GM23248 (cell line): ENCODE measurements around the gene MOGAT3. TPM values are rescaled to one million over a fixed set of nuclear protein-coding genes. Genes with fewer than 3 reads are reported as not detected.

Experiments
- DNase-seq: peaks from one replicate; pipeline ENCODE4 v3.0.0-alpha.2; 2015
- H2AFZ ChIP-seq: fragments of 200-600 bp; sonication (generic); 2 replicates; pipeline ENCODE4 v1.6.1; 2016; ENCODE audit warnings: antibody characterized with exemption
- H3F3A ChIP-seq: fragments of 200-600 bp; sonication (generic); 2 replicates; pipeline ENCODE4 v1.6.1; 2016; ENCODE audit warnings: mild to moderate bottlenecking, antibody characterized with exemption, mixed run types; ENCODE audit not compliant: insufficient read depth
- H3K27ac ChIP-seq: fragments of 200-600 bp; sonication (generic); 2 replicates; pipeline ENCODE4 v1.5.1; 2016; ENCODE audit warnings: mild to moderate bottlenecking
- H3K27me3 ChIP-seq: fragments of 200-600 bp; sonication (generic); replicated peaks from 2 replicates; pipeline ENCODE4 v1.6.1; 2016; ENCODE audit warnings: mild to moderate bottlenecking; ENCODE audit not compliant: insufficient read depth
- H3K36me3 ChIP-seq: fragments of 200-600 bp; sonication (generic); 2 replicates; pipeline ENCODE4 v1.6.1; 2016; ENCODE audit warnings: low read depth, mild to moderate bottlenecking
- H3K4me1 ChIP-seq: fragments of 200-600 bp; sonication (generic); 2 replicates; pipeline ENCODE4 v1.6.1; 2016; ENCODE audit warnings: mild to moderate bottlenecking; ENCODE audit not compliant: insufficient read depth
- H3K4me2 ChIP-seq: fragments of 200-600 bp; sonication (generic); one replicate; pipeline ENCODE4 v1.6.1; 2016; ENCODE audit warnings: mild to moderate bottlenecking; ENCODE audit not compliant: unreplicated experiment
- H3K4me3 ChIP-seq: fragments of 200-600 bp; sonication (generic); 2 replicates; pipeline ENCODE4 v1.5.1; 2016; ENCODE audit warnings: mild to moderate bottlenecking
- H3K79me2 ChIP-seq: fragments of 200-600 bp; sonication (generic); 2 replicates; pipeline ENCODE4 v1.6.1; 2016; ENCODE audit warnings: mild to moderate bottlenecking; ENCODE audit not compliant: insufficient read depth
- H3K9ac ChIP-seq: fragments of 200-600 bp; sonication (generic); 2 replicates; pipeline ENCODE4 v1.6.1; 2016; ENCODE audit warnings: mild to moderate bottlenecking
- H3K9me2 ChIP-seq: fragments of 200-600 bp; sonication (generic); 2 replicates; pipeline ENCODE4 v1.6.1; 2016; ENCODE audit warnings: mixed run types, mild to moderate bottlenecking, moderate library complexity; ENCODE audit not compliant: insufficient read depth
- H3K9me3 ChIP-seq: fragments of 200-600 bp; sonication (generic); one replicate; pipeline ENCODE4 v1.6.1; 2017; ENCODE audit warnings: low read depth
- H4K20me1 ChIP-seq: fragments of 200-600 bp; sonication (generic); 2 replicates; pipeline ENCODE4 v1.6.0; 2016; ENCODE audit not compliant: insufficient read depth
- EZH2 ChIP-seq: fragments of 200-600 bp; sonication (generic); IDR thresholded peaks from 2 replicates; pipeline ENCODE4 v1.6.1; 2018; ENCODE audit warnings: antibody characterized with exemption, mild to moderate bottlenecking; ENCODE audit not compliant: insufficient read depth, poor library complexity, severe bottlenecking
- EZH2phosphoT487 ChIP-seq: fragments of 200-600 bp; sonication (generic); IDR thresholded peaks from 2 replicates; pipeline ENCODE4 v1.6.1; 2018; ENCODE audit warnings: antibody characterized with exemption, moderate library complexity, mild to moderate bottlenecking, low read depth; ENCODE audit not compliant: insufficient read depth
- WGBS, 2 experiments: methylation state at CpG; one replicate each; pipeline ENCODE4 v1.1.6; 2015 to 2017; ENCODE audit warnings: low lambda C conversion rate in 2 of 2, low coverage in 1 of 2; ENCODE audit errors: missing lambda C conversion rate in 2 of 2; 5-methylcytosine and 5-hydroxymethylcytosine counted together
- in situ Hi-C: fragments of 300-500 bp; cut with MboI; formaldehyde crosslinking; loops from 2 replicates; pipeline ENCODE4 v1.15.0; 2020
- polyA plus RNA-seq: library from polyadenylated mRNA; unstranded; fragments of >200 nt; fragmentation: Nextera tagmentation; extraction: Ambion mirVana; gene quantifications from 2 replicates; pipeline ENCODE4 v1.2.1, GENCODE V29; 2016
- total RNA-seq: library from RNA; depleted of rRNA; stranded (reverse); fragments of >200 nt; shearing (Covaris generic); gene quantifications from 2 replicates; pipeline ENCODE4 v1.2.3, GENCODE V29; 2014

The MOGAT3 gene
- total and polyA plus RNA-seq, 2 experiments from 2014 or later: not detected

DNA sequence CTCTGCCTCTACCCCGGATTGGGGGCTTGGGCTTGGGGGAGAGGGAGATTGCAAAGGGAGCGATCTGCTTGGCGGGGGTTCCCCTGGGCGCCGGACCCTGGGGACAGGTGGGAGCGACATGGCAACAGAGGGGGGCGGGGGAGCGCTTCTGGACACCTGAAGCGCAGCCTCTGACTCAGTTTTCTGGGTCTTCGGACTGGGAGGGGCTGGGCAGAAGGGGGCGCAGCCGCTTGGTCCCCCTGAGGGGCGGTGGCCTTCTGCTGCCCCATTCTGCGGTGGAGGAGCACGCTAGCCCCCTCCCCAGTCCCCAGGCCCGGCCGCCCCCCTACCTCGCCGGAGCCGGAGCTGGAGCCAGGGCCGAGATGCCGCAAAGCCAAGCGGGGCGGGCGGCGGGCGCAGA is 21.1 kb downstream of the MOGAT3 start:
- DNase-seq: no peak
- H3F3A ChIP-seq: peaks cover 4% of the 10 kb centered on the region; the same call in 1 of the 2 replicates
- no peaks in the 10 kb centered on the region for H3K36me3 ChIP-seq
- H3K9me2 ChIP-seq: no peaks in the 10 kb centered on the region
- no peak overlapping the region for H3K4me2 ChIP-seq
- H3K4me1 ChIP-seq: no peaks in the 10 kb centered on the region
- 2 to 3% methylated on average over 11 to 23 of the region's 27 CpGs for WGBS, 2 experiments
- no peak overlapping the region for H3K9ac ChIP-seq
- H3K79me2 ChIP-seq: no peaks in the 10 kb centered on the region
- TF ChIP-seq EZH2phosphoT487: no peak
- TF ChIP-seq EZH2: peak; percentile 43
- H2AFZ ChIP-seq: no peak overlapping the region
- in situ Hi-C loops: no loop called here
- no peaks in the 10 kb centered on the region for H3K9me3 ChIP-seq
- no peak overlapping the region for H3K4me3 ChIP-seq
- peaks cover 60% of the 10 kb centered on the region for H3K27me3 ChIP-seq
- no peak overlapping the region for H3K27ac ChIP-seq
- no peaks in the 10 kb centered on the region for H4K20me1 ChIP-seq

DNA sequence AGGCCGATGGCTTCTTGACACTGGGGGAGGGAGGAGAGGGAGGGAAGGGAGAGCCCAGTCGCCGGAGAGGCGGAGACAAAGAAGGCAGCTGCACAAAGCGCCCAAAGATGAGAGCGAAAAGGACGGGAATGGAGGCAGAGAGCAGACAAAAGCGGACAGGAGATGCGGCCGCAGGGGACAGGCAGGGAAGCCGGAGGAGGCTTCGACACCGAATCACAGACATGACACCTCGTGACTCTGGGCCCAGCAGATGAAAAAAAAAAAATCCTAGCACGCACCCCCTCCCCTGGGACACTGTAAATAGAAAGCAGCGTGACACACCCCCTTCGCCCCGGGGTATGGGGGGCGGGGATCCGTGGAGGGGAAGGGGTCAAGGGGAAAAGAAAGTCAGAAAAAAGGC is 21.7 kb downstream of the MOGAT3 start:
- no peaks in the 10 kb centered on the region for H3K36me3 ChIP-seq
- H2AFZ ChIP-seq: no peak overlapping the region
- no peak overlapping the region for H3K9ac ChIP-seq
- H3K27me3 ChIP-seq: peaks cover 65% of the 10 kb centered on the region
- H3K9me3 ChIP-seq: no peaks in the 10 kb centered on the region
- no peak for DNase-seq
- no peaks in the 10 kb centered on the region for H3K4me1 ChIP-seq
- WGBS, 2 experiments: 1 to 3% methylated on average over 18 to 20 of the region's 20 CpGs
- no peaks in the 10 kb centered on the region for H3F3A ChIP-seq
- no peaks in the 10 kb centered on the region for H3K79me2 ChIP-seq
- H3K4me3 ChIP-seq: no peak overlapping the region
- in situ Hi-C loops: no loop called here
- H4K20me1 ChIP-seq: no peaks in the 10 kb centered on the region
- TF ChIP-seq EZH2phosphoT487: no peak
- TF ChIP-seq EZH2: peak; percentile 77
- no peaks in the 10 kb centered on the region for H3K9me2 ChIP-seq
- peak overlapping the region; percentile 57 for H3K4me2 ChIP-seq
- H3K27ac ChIP-seq: no peak overlapping the region

DNA sequence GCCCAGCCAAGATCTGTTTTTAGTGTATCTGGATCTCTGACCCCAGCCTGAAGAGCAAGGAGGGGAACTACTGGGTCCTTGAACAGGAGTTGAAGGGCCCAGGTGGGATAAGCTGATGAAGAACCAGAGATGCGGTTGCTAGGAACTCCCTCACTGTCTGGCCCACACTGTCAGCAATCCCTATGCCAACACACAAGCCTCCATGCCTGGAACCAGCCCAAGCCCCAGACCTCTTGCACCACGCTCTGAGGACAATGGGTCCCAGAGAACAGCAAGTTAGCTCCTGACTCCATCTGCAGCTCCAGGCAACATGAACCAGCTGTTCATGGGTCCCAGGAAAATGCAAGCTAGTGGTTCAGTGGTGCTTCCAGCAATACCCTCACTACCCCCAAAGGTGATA is 23.2 kb downstream of the MOGAT3 start:
- Histone ChIP-seq H2AFZ (no peak overlapping the region), H3K4me1 (no peaks in the 10 kb centered on the region), H3F3A (no peaks in the 10 kb centered on the region), H3K79me2 (no peaks in the 10 kb centered on the region), H3K27me3 (peaks cover 74% of the 10 kb centered on the region), H3K27ac (no peak overlapping the region), H3K4me2 (no peak overlapping the region), H4K20me1 (no peaks in the 10 kb centered on the region), H3K9ac (no peak overlapping the region), H3K36me3 (no peaks in the 10 kb centered on the region), H3K9me3 (no peaks in the 10 kb centered on the region), H3K9me2 (no peaks in the 10 kb centered on the region), H3K4me3 (no peak overlapping the region)
- no peak for DNase-seq
- no peak for TF ChIP-seq EZH2phosphoT487
- peak; percentile 31 for TF ChIP-seq EZH2
- 27 to 45% methylated on average over 2 of the region's 2 CpGs for WGBS, 2 experiments
- in situ Hi-C loops: no loop called here

DNA sequence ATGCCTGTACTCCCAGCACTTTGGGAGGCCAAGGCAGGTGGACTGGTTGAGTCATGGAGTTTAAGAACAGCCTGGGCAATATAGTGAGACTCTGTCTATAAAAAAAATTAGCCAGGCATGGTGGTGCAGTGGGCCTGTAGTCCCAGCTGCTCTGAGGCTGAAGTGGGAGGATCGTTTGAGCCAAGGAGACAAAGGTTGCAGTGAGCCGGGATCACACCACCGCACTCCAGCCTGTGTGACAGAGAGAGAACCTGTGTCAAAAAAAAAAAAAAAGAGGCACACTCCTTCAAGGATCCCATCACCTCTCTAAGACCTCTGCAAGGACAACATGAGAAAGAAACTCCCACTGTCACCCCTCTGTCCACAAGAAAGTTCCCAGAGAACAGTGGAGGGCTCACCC is 25.2 kb downstream of the MOGAT3 start:
- no peaks in the 10 kb centered on the region for H3F3A ChIP-seq
- no peak overlapping the region for H2AFZ ChIP-seq
- TF ChIP-seq EZH2: no peak
- no peak for TF ChIP-seq EZH2phosphoT487
- no peaks in the 10 kb centered on the region for H3K9me2 ChIP-seq
- WGBS, 2 experiments: 36 to 65% methylated on average over 3 of the region's 3 CpGs
- DNase-seq: no peak
- no peak overlapping the region for H3K27ac ChIP-seq
- H3K9ac ChIP-seq: no peak overlapping the region
- no peaks in the 10 kb centered on the region for H3K79me2 ChIP-seq
- H3K36me3 ChIP-seq: no peaks in the 10 kb centered on the region
- no peaks in the 10 kb centered on the region for H3K9me3 ChIP-seq
- peaks cover 90% of the 10 kb centered on the region for H3K27me3 ChIP-seq
- no peaks in the 10 kb centered on the region for H4K20me1 ChIP-seq
- H3K4me1 ChIP-seq: no peaks in the 10 kb centered on the region
- no peak overlapping the region for H3K4me3 ChIP-seq
- in situ Hi-C loops: no loop called here
- H3K4me2 ChIP-seq: no peak overlapping the region

DNA sequence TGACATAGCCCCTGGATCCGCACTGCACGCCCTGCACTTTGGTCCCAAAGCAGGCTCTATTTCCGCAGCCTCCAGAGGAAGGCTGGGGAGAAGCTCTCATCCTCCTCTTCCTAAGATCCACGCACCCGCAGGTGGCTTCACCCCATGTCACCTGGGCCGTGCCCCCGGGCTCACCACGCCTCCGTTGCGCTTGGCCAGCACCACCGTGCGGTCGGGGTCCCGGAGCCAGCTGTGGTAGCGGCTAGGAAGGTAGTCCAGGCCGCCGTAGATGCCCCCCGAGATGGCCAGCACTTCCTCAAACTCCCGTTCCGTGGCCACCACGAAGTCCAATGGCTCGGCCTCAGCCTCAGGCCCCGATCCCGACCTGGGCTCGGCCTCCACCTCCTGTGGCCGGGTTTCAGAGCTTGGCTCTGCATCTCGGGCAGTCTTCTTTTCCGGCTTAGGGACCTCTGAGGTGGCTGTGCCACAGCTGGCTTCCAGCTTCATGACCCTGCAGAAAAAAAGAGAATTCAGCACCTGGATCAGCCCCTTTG is 26.4 kb downstream of the MOGAT3 start:
- DNase-seq: no peak
- Histone ChIP-seq H3F3A (no peaks in the 10 kb centered on the region), H3K9ac (no peak overlapping the region), H2AFZ (no peak overlapping the region), H3K27ac (no peak overlapping the region), H3K4me1 (no peaks in the 10 kb centered on the region), H3K27me3 (peaks cover 86% of the 10 kb centered on the region), H3K4me3 (no peak overlapping the region), H4K20me1 (no peaks in the 10 kb centered on the region), H3K79me2 (no peaks in the 10 kb centered on the region), H3K36me3 (no peaks in the 10 kb centered on the region), H3K9me2 (no peaks in the 10 kb centered on the region), H3K4me2 (no peak overlapping the region), H3K9me3 (no peaks in the 10 kb centered on the region)
- WGBS, 2 experiments: 2 to 5% methylated on average over 27 of the region's 28 CpGs
- no peak for TF ChIP-seq EZH2
- TF ChIP-seq EZH2phosphoT487: no peak
- in situ Hi-C loops: no loop called here
